GM13976 (cell line): ENCODE data around the gene FOSB.

ENCODE experiments used
- DNase-seq: peaks from one replicate; pipeline ENCODE4 v3.0.0; 2012; ENCODE audit warnings: low spot score
- CTCF ChIP-seq: IDR thresholded peaks from 2 replicates; pipeline ENCODE4 v1.5.1; 2012; ENCODE audit warnings: borderline replicate concordance, mild to moderate bottlenecking; ENCODE audit not compliant: insufficient read depth; ENCODE audit errors: extremely low read depth, missing control alignments, control extremely low read depth
- in situ Hi-C: fragments of 300-500 bp; cut with MboI; formaldehyde crosslinking; loops from one replicate; pipeline ENCODE4 v1.12.0; 2022; ENCODE audit warnings: low sequenced_read_pairs, mixed read lengths, inconsistent platforms; ENCODE audit not compliant: unreplicated experiment

FOSB gene

GRCh38 chr19:45456500-45456815 lies 11.3 kb upstream of the FOSB start:
- TF ChIP-seq CTCF = no peak
- in situ Hi-C loops = no loop called here
- DNase-seq = no peak

GRCh38 chr19:45457776-45458175 lies 10.0 kb upstream of the FOSB start:
- in situ Hi-C loops = no loop called here
- no peak for DNase-seq
- no peak for TF ChIP-seq CTCF

GRCh38 chr19:45460807-45461347 lies 6.9 kb upstream of the FOSB start:
- DNase-seq = no peak
- in situ Hi-C loops = no loop called here
- TF ChIP-seq CTCF = no peak

GRCh38 chr19:45462174-45462573 lies 5.6 kb upstream of the FOSB start:
- no peak for DNase-seq
- in situ Hi-C loops = no loop called here
- TF ChIP-seq CTCF = no peak

GRCh38 chr19:45463241-45463640 lies 4.6 kb upstream of the FOSB start:
- TF ChIP-seq CTCF = no peak
- no peak for DNase-seq
- in situ Hi-C loops = no loop called here

- no peak for DNase-seq
- no peak for TF ChIP-seq CTCF
- in situ Hi-C loops = no loop called here
These were observed 3.5 kb upstream of the FOSB start for GRCh38 chr19:45464274-45464673.
